Smooth muscle cell (in vitro differentiated cells): ENCODE results near the gene APMAP. TPM values are rescaled to one million over a fixed set of nuclear protein-coding genes. Genes with fewer than 3 reads are reported as not detected.
"Not testable (repeated sequence)": the region's sequence is repeated elsewhere in the genome, so short reads cannot be mapped to it uniquely, and the experiment has no call there.

Experiments
- DNase-seq: peaks from one replicate; lab custom pipeline; 2025; ENCODE audit not compliant: unreplicated experiment; lab: John Stamatoyannopoulos, UW
- H2AFZ ChIP-seq: fragments of 200-600 bp; sonication (generic); 2 replicates; pipeline ENCODE4 v1.6.0; 2016; ENCODE audit warnings: antibody characterized with exemption, low read depth, mild to moderate bottlenecking
- H3F3A ChIP-seq: fragments of 200-600 bp; sonication (generic); 2 replicates; pipeline ENCODE4 v1.6.0; 2017; ENCODE audit warnings: antibody characterized with exemption, low read depth
- H3K27ac ChIP-seq: fragments of 200-600 bp; sonication (generic); 2 replicates; pipeline ENCODE4 v1.5.1; 2016; ENCODE audit warnings: low read depth, mild to moderate bottlenecking
- H3K27me3 ChIP-seq: fragments of 200-600 bp; sonication (generic); 2 replicates; pipeline ENCODE4 v1.6.1; 2016; ENCODE audit warnings: low read depth, mild to moderate bottlenecking
- H3K36me3 ChIP-seq: fragments of 200-600 bp; sonication (generic); 2 replicates; pipeline ENCODE4 v1.5.1; 2016; ENCODE audit warnings: low read depth
- H3K4me1 ChIP-seq: fragments of 200-600 bp; sonication (generic); 2 replicates; pipeline ENCODE4 v1.5.1; 2016; ENCODE audit warnings: low read depth
- H3K4me2 ChIP-seq: fragments of 200-600 bp; sonication (generic); 2 replicates; pipeline ENCODE4 v1.6.0; 2016; ENCODE audit warnings: mild to moderate bottlenecking
- H3K4me3 ChIP-seq: fragments of 200-600 bp; sonication (generic); 2 replicates; pipeline ENCODE4 v1.5.1; 2016; ENCODE audit warnings: mild to moderate bottlenecking
- H3K79me2 ChIP-seq: fragments of 200-600 bp; sonication (generic); 2 replicates; pipeline ENCODE4 v1.6.0; 2016; ENCODE audit warnings: low read depth, mild to moderate bottlenecking
- H3K9ac ChIP-seq: fragments of 200-600 bp; sonication (generic); 2 replicates; pipeline ENCODE4 v1.6.0; 2016; ENCODE audit warnings: low read depth
- H3K9me3 ChIP-seq: fragments of 200-600 bp; sonication (generic); replicated peaks from 2 replicates; pipeline ENCODE4 v1.5.1; 2016; ENCODE audit warnings: low read depth
- H4K20me1 ChIP-seq: fragments of 200-600 bp; sonication (generic); 2 replicates; pipeline ENCODE4 v1.6.0; 2016; ENCODE audit warnings: low read depth
- CTCF ChIP-seq: fragments of 200-600 bp; sonication (generic); IDR thresholded peaks from 2 replicates; pipeline ENCODE4 v1.5.1; 2017; ENCODE audit warnings: borderline replicate concordance, mild to moderate bottlenecking, antibody characterized with exemption; ENCODE audit not compliant: insufficient read depth, poor library complexity, severe bottlenecking
- WGBS: methylation state at CpG from one replicate; pipeline ENCODE4 v1.1.7; 2016; ENCODE audit warnings: low lambda C conversion rate; 5-methylcytosine and 5-hydroxymethylcytosine counted together
- polyA plus RNA-seq: library from polyadenylated mRNA; unstranded; fragments of >200 nt; fragmentation: Nextera tagmentation; extraction: Ambion mirVana; gene quantifications from 2 replicates; pipeline ENCODE4 v1.2.1, GENCODE V29; 2016
- total RNA-seq: library from RNA; depleted of rRNA; stranded (reverse); fragments of >200 nt; gene quantifications from 2 replicates; pipeline ENCODE4 v1.2.3, GENCODE V29; 2014

The APMAP gene
- total and polyA plus RNA-seq, 2 experiments from 2014 or later = 54.4 to 86.9 TPM

- H2AFZ ChIP-seq = no peak overlapping the region
- H3K4me1 ChIP-seq = peaks cover 4% of the 10 kb centered on the region
- H3F3A ChIP-seq = no peaks in the 10 kb centered on the region
- H3K79me2 ChIP-seq = no peaks in the 10 kb centered on the region
- no peaks in the 10 kb centered on the region for H3K36me3 ChIP-seq
- no peak overlapping the region for H3K4me3 ChIP-seq
- peaks cover 2% of the 10 kb centered on the region for H3K9me3 ChIP-seq
- no peak overlapping the region for H3K9ac ChIP-seq
- no peak overlapping the region for H3K27ac ChIP-seq
- H4K20me1 ChIP-seq = no peaks in the 10 kb centered on the region
- no peak for TF ChIP-seq CTCF
- H3K27me3 ChIP-seq = no peaks in the 10 kb centered on the region
- no peak for DNase-seq
- H3K4me2 ChIP-seq = no peak overlapping the region
- whole genome bisulfite sequencing = 91% methylated on average over 12 of the region's 12 CpGs
Observed at GRCh38 chr20:24950128-24950835, 42.3 kb downstream of the APMAP start.

GRCh38 chr20:24949756-24950127 lies 42.8 kb downstream of the APMAP start:
- Histone ChIP-seq H3K27me3 (no peaks in the 10 kb centered on the region), H3K36me3 (no peaks in the 10 kb centered on the region), H3K9ac (no peak overlapping the region), H3K79me2 (no peaks in the 10 kb centered on the region), H3K27ac (no peak overlapping the region), H3F3A (no peaks in the 10 kb centered on the region), H4K20me1 (no peaks in the 10 kb centered on the region), H3K4me3 (no peak overlapping the region), H3K9me3 (peaks cover 2% of the 10 kb centered on the region), H2AFZ (no peak overlapping the region), H3K4me1 (peaks cover 3% of the 10 kb centered on the region), H3K4me2 (no peak overlapping the region)
- no peak for DNase-seq
- no peak for TF ChIP-seq CTCF
- 40% methylated on average over 6 of the region's 6 CpGs for WGBS

GRCh38 chr20:24948939-24949679 lies 43.4 kb downstream of the APMAP start, which contains the start of gene CST7:
TSS of gene CST7 (plus strand) at chr20:24949269. CDS start at chr20:24949506, 237 bp downstream.
- Histone ChIP-seq H3K4me3 (no peak within 1 kb of the TSS), H2AFZ (no peak within 1 kb of the TSS), H4K20me1 (no peaks in the 10 kb centered on the region), H3K27me3 (no peaks in the 10 kb centered on the region), H3K27ac (no peak within 1 kb of the TSS), H3K4me1 (no peaks in the 10 kb centered on the region), H3K79me2 (no peaks in the 10 kb centered on the region), H3K36me3 (no peaks in the 10 kb centered on the region), H3K9me3 (peaks cover 2% of the 10 kb centered on the region), H3F3A (no peaks in the 10 kb centered on the region), H3K9ac (no peak within 1 kb of the TSS), H3K4me2 (no peak within 1 kb of the TSS)
- 92% methylated on average over 20 of the region's 20 CpGs for WGBS
- no peak for TF ChIP-seq CTCF
- no peak for DNase-seq

GRCh38 chr20:24948396-24948938 lies 44.1 kb downstream of the APMAP start:
- not testable (repeated sequence) for H3K36me3 ChIP-seq, H3K79me2 ChIP-seq, H3K27me3 ChIP-seq, H3K27ac ChIP-seq, H3K9me3 ChIP-seq, H3K4me2 ChIP-seq, H3K4me3 ChIP-seq, H3K9ac ChIP-seq, H2AFZ ChIP-seq, H3F3A ChIP-seq, DNase-seq, H4K20me1 ChIP-seq, H3K4me1 ChIP-seq
- whole genome bisulfite sequencing = 78% methylated on average over 4 of the region's 4 CpGs

- not testable (repeated sequence) for H3K4me3 ChIP-seq, H3K79me2 ChIP-seq, H3K9ac ChIP-seq, H3K9me3 ChIP-seq, H3F3A ChIP-seq, H3K27ac ChIP-seq, H4K20me1 ChIP-seq, H3K36me3 ChIP-seq, H2AFZ ChIP-seq, H3K27me3 ChIP-seq, H3K4me2 ChIP-seq, H3K4me1 ChIP-seq, DNase-seq
- 77% methylated on average over 1 of the region's 1 CpG for WGBS
Observed at GRCh38 chr20:24946376-24946775, 46.2 kb downstream of the APMAP start.
